DND-41 (cell line): ENCODE measurements around the gene NRF1.
A peak's percentile ranks its signal among the peaks of the same experiment; 100 is the strongest.

Experiments
- ATAC-seq: fragments of 200-7000 bp; cut with Tn5 transposase; 3 replicates; pipeline ENCODE4 v1.9.1; 2021; ENCODE audit warnings: low read depth; ENCODE audit not compliant: insufficient read depth
- DNase-seq: peaks from one replicate; pipeline ENCODE4 v3.0.0-alpha.2; 2020
- H2AFZ ChIP-seq: 2 replicates; pipeline ENCODE4 v1.6.0; 2012; ENCODE audit warnings: low read depth, low read length
- H3K27ac ChIP-seq: 2 replicates; pipeline ENCODE4 v1.5.1; 2012; ENCODE audit warnings: low read length, inconsistent platforms
- H3K27me3 ChIP-seq: fragments of 200-600 bp; sonication (generic); 2 replicates; pipeline ENCODE4 v1.6.0; 2012; ENCODE audit warnings: low read length, mild to moderate bottlenecking, inconsistent platforms; ENCODE audit not compliant: insufficient read depth, poor library complexity
- H3K36me3 ChIP-seq: 2 replicates; pipeline ENCODE4 v1.5.1; 2012; ENCODE audit warnings: low read length, inconsistent platforms; ENCODE audit not compliant: insufficient read depth
- H3K4me1 ChIP-seq: 2 replicates; pipeline ENCODE4 v1.5.1; 2012; ENCODE audit warnings: mild to moderate bottlenecking, low read length; ENCODE audit not compliant: insufficient read depth
- H3K4me2 ChIP-seq: 2 replicates; pipeline ENCODE4 v1.6.0; 2012; ENCODE audit warnings: mild to moderate bottlenecking, moderate library complexity, low read length, inconsistent platforms; ENCODE audit not compliant: insufficient read depth
- H3K4me3 ChIP-seq, 2 experiments: fragments of 200-600 bp in 1 of 2; shearing (Covaris generic) in 1 of 2; 2 replicates each; pipeline ENCODE4 v1.5.1; 2012 to 2016; ENCODE audit warnings: inconsistent platforms in 2 of 2, low read length in 2 of 2, mild to moderate bottlenecking in 2 of 2, low read depth in 1 of 2, moderate library complexity in 1 of 2
- H3K79me2 ChIP-seq: 2 replicates; pipeline ENCODE4 v1.6.0; 2012; ENCODE audit warnings: low read length, inconsistent platforms; ENCODE audit not compliant: insufficient read depth
- H3K9ac ChIP-seq: 2 replicates; pipeline ENCODE4 v1.6.0; 2012; ENCODE audit warnings: low read depth, mild to moderate bottlenecking, inconsistent platforms, low read length, moderate library complexity
- H3K9me3 ChIP-seq: 2 replicates; pipeline ENCODE4 v1.5.1; 2012; ENCODE audit warnings: low read length, moderate library complexity, mild to moderate bottlenecking, inconsistent platforms; ENCODE audit not compliant: insufficient read depth, severe bottlenecking
- H4K20me1 ChIP-seq: 2 replicates; pipeline ENCODE4 v1.6.0; 2012; ENCODE audit warnings: low read length; ENCODE audit not compliant: insufficient read depth
- EZH2 ChIP-seq: IDR thresholded peaks from 3 replicates; pipeline ENCODE4 v1.6.1; 2012; ENCODE audit warnings: borderline replicate concordance, low read depth, mild to moderate bottlenecking, moderate library complexity, low read length, inconsistent platforms; ENCODE audit not compliant: severe bottlenecking
- TF ChIP-seq, protein P1 (sequence below): IDR thresholded peaks from 2 replicates; pipeline ENCODE4 v1.5.1; 2012; ENCODE audit warnings: borderline replicate concordance, low read length, moderate library complexity, mild to moderate bottlenecking; ENCODE audit not compliant: poor library complexity, severe bottlenecking; ENCODE audit errors: extremely low read depth

The NRF1 gene

DNA sequence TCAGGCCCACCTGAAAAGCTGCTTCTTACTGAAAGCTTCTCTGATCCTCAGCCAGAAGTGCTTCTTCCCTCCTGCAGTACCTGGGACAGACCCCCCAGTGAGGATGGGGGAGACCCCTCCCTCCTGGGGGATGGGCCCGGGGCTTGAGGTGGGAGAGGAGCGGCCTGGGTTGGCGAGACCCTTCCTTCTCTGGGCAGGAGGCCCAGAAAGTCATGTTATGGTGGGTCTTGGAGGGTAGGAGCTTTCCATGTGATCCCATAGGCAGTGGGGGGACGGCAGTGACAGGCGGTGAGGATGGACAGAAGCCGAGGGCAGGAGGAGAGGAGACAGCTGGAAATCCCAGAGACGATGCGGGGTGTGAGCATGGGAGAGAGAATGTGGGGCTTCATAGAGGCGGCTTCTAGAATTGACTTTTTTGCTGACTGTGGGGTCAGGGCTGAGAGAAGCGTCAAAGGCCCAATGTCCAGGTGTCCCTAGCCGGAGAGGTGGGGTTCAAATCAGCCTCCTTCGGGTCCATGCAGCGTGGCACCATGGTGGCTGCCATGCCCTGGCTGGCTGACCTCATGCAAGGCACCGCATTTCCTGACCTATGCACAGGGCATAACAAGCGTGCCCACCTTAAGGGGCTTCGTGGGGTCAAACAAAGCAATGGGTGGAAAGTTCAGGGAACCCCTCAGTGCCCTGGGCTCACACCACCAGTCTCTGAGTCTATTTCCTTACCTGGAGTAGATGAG is 187.3 kb downstream of the NRF1 start:
- no peak for ATAC-seq
- no peak overlapping the region for H2AFZ ChIP-seq

DNA sequence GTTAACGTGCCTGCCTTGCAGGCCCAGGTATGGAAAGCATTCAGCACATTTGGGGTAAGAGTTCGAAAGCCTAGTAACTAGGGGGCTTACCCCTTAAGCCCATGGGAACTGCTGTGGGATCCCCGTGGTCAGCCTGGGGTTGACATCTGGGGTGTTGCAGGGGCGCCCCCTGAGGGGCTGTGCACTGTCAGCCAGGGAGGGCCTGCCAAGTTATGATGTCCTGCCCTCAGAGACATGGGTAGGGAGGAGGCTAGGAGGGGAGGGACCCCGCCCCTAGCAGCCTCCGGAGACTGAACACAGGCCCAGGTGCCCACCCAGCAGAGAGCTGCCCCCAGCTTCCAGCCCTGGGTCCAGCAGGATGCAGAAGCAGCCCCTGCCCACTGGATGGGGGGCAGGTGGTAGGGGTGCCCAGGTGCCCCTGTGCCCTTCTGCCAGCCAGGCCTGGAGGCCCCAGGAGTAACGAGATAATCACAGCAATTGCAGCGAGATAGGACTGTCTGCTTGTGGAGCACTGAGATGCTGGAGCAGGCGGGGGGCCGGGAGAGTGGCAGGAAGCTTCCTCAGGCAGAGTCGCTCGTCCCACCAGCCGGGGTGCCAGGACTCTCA is 187.9 kb downstream of the NRF1 start:
- DNase-seq (no peak), ATAC-seq (peak; percentile 44; the same call in 1 of the 3 replicates)
- H4K20me1 ChIP-seq = no peaks in the 10 kb centered on the region
- H3K9me3 ChIP-seq = no peaks in the 10 kb centered on the region
- H3K27ac ChIP-seq = no peak overlapping the region
- no peak overlapping the region for H2AFZ ChIP-seq
- no peaks in the 10 kb centered on the region for H3K27me3 ChIP-seq
- no peaks in the 10 kb centered on the region for H3K79me2 ChIP-seq
- H3K36me3 ChIP-seq = no peaks in the 10 kb centered on the region
- H3K4me3 ChIP-seq = no peak overlapping the region
- H3K4me1 ChIP-seq = no peaks in the 10 kb centered on the region
- no peak overlapping the region for H3K4me2 ChIP-seq
- H3K9ac ChIP-seq = no peak overlapping the region
- TF ChIP-seq, protein P1, sequence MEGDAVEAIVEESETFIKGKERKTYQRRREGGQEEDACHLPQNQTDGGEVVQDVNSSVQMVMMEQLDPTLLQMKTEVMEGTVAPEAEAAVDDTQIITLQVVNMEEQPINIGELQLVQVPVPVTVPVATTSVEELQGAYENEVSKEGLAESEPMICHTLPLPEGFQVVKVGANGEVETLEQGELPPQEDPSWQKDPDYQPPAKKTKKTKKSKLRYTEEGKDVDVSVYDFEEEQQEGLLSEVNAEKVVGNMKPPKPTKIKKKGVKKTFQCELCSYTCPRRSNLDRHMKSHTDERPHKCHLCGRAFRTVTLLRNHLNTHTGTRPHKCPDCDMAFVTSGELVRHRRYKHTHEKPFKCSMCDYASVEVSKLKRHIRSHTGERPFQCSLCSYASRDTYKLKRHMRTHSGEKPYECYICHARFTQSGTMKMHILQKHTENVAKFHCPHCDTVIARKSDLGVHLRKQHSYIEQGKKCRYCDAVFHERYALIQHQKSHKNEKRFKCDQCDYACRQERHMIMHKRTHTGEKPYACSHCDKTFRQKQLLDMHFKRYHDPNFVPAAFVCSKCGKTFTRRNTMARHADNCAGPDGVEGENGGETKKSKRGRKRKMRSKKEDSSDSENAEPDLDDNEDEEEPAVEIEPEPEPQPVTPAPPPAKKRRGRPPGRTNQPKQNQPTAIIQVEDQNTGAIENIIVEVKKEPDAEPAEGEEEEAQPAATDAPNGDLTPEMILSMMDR = no peak
- TF ChIP-seq EZH2 = no peak

More for the DNA sequence above, 187.3 kb downstream of the NRF1 start:
- Histone ChIP-seq H3K4me1 (no peaks in the 10 kb centered on the region), H3K9ac (no peak overlapping the region), H3K27ac (no peak overlapping the region), H4K20me1 (no peaks in the 10 kb centered on the region), H3K79me2 (no peaks in the 10 kb centered on the region), H3K4me3 (no peak overlapping the region), H3K27me3 (no peaks in the 10 kb centered on the region), H3K36me3 (no peaks in the 10 kb centered on the region), H3K9me3 (no peaks in the 10 kb centered on the region), H3K4me2 (no peak overlapping the region)
- no peak for DNase-seq
- TF ChIP-seq, protein P1 = no peak
- TF ChIP-seq EZH2 = no peak

DNA sequence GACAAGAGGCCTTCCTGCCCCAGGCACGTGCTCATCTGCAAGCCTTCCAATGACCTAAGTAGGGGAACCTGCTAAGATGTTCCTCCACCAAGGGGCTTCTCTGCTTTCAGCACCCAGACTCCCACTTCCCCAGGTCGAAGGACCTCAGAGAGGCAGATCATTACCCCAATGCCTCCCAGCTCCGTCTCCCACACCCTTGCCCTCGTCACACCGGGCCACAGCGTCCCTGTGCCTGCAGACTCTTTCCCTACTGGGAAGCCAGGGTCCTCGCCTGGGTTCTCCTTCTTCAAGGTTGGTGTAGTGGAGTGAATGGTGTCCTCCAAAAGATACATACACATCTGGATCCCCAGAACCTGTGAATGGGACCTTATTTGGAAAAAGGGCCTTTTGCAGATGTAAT is 189.4 kb downstream of the NRF1 start:
- TF ChIP-seq, protein P1 = no peak
- TF ChIP-seq EZH2 = no peak

More for the DNA sequence above, 189.4 kb downstream of the NRF1 start:
- H3K79me2 ChIP-seq = no peaks in the 10 kb centered on the region
- H3K9ac ChIP-seq = no peak overlapping the region
- no peak for ATAC-seq
- no peak overlapping the region for H3K27ac ChIP-seq
- no peaks in the 10 kb centered on the region for H3K27me3 ChIP-seq
- H3K4me3 ChIP-seq = no peak overlapping the region
- no peak overlapping the region for H2AFZ ChIP-seq
- H3K4me2 ChIP-seq = no peak overlapping the region
- H3K36me3 ChIP-seq = no peaks in the 10 kb centered on the region
- DNase-seq = no peak
- no peaks in the 10 kb centered on the region for H3K4me1 ChIP-seq
- H3K9me3 ChIP-seq = no peaks in the 10 kb centered on the region
- H4K20me1 ChIP-seq = no peaks in the 10 kb centered on the region
